Putamen (tissue), 1 donor: ENCODE data around the gene ATF5.
"Not testable (repeated sequence)": the region's sequence is repeated elsewhere in the genome, so short reads cannot be mapped to it uniquely, and the experiment has no call there.

Source experiments
- DNase-seq: peaks from one replicate; pipeline ENCODE4 v3.0.0-alpha.2; 2016; ENCODE audit warnings: low spot score

ATF5 gene

GRCh38 chr19:49923055-49924003 is 5.7 kb upstream of the ATF5 start:
- DNase-seq = no peak

DNA sequence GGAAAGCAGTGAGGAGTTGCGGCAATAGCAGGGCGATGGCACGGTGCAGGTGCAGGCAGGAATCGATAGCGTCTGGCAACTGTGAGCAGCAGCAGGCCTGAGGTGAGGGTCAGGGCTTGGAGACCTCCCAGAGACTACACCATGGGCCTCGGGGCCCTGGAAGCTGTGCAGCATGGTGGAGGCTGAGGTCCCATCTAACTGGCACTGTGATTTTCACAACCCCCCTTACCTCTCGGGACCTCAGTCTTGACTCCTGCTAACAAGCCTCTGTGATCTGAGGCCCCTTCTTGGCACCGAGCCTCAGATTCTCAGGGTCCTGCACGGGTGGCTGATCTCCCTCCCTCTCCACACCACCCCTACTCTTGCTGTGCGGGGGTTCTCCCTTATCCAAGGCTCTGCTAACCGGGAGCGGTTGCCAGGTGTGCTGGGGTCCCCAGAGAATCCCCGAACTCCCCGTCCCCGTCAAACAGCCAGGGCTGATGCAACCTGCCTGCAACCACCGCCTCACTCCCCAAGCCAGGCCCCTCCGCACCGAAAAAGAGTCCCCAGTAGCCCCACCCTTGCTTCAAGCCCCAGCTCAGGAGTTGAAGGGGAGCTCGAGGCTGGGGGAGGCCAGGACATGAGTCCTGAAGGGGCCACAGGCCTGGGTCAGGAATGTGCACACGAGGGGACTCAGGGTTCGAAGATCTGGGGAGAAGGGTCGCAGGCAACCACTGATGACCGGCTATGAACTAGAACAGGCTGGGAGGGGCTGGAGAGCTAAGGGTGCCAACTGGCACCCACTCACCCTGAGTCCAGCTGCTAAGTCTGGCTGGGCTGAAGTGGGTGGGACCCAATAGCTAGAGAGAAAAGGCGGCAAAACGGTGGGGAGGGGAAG is 4.8 kb upstream of the ATF5 start:
- DNase-seq = no peak

GRCh38 chr19:49924881-49925210 is 4.2 kb upstream of the ATF5 start:
- DNase-seq = not testable (repeated sequence)

DNA sequence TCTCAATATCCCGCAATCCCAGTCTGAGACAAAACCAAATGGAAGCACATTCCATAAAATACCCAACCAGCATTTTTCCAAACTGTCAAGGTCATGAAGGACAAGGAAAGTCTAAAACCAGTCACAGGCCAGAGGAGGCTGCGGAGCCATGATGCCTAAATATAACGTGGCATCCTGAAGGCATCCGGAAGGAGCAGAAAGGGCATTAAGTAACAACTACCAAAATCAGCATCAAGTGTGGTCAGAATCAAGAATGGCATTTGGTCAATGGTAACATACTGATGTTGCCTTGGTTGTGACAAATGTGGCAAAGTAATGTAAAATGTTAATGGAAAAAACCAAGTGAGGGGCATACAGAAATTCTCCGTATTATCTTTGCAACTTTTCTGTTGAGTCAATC is 3.5 kb upstream of the ATF5 start:
- no peak for DNase-seq

GRCh38 chr19:49926515-49926914 is 2.5 kb upstream of the ATF5 start:
- DNase-seq = no peak

DNA sequence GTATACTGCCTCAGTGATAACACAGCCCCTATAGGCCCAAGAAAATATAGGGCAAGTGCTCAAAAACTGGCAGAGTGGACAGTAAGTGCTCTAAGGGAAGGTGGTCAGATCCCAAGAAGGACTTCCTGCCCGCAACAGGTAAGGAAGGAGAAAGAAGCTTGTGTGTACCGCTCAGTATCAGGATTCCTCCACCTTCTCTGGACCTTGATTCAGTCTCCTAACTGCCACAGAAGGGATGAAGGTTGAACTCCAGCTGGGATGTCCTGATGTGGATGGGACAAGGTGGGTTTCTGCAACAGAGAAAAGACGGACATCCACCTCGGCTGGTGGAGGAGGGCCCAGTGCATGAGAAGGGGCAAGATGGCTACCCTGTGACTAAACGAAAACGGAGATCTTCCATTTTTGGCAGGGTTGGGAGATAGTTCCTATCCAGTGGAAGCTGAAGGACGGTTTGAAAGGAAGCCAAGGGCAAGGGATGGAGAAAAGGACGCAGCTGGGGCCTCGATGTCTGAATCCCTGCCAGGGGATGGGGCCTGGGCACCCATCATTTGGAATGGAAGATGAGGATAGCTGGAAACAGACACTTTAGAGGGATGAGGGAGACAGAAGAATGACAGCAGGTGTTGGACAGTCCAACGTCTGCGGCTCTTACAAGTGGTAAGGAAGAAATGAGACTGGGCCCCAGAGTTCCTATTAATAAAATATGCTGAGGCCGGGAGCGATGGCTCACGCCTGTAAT is 1.3 kb upstream of the ATF5 start:
- DNase-seq = no peak

- peak; percentile 96 for DNase-seq
These were observed 842 bp downstream of the ATF5 start for GRCh38 chr19:49929611-49930482.

GRCh38 chr19:49930483-49931011 is 1.5 kb downstream of the ATF5 start:
- no peak for DNase-seq

DNA sequence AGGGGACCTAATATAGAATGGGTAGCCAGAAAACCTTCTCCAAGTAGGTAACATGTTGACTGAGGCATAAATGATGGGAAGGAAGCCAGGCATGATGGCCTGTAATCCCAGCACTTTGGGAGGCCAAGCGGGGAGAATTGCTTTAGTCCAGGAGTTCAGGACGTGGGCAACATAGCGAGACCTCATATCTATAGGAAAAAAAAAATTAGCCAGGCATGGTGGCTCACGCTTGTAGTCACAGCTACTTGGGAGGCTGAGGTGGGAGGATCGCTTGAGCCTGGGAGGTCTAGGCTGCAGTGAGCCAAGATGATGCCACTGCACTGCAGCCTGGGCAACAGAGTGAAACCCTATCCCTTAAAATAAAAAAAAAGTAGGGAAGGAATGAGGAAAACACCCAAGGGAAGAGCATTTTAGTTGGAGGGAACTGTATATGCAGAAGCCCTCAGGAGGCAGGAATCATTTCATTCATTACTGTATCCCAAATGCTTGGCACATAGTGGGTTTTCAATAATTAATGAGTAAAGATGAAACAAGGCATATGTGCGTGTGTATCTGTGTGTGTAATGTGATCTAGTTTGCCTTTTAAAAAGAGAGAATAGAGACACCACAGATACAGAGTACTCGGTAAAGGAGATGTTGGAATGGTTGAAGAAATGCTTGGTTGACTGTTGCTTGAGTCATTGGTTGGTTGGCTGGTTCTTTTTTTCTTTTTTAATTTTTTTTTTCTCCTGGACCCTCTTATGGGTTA is 2.5 kb downstream of the ATF5 start:
- no peak for DNase-seq

- no peak for DNase-seq
These were observed 3.0 kb downstream of the ATF5 start for GRCh38 chr19:49932041-49932451.

GRCh38 chr19:49932731-49933131 is 3.7 kb downstream of the ATF5 start:
- no peak for DNase-seq

DNA sequence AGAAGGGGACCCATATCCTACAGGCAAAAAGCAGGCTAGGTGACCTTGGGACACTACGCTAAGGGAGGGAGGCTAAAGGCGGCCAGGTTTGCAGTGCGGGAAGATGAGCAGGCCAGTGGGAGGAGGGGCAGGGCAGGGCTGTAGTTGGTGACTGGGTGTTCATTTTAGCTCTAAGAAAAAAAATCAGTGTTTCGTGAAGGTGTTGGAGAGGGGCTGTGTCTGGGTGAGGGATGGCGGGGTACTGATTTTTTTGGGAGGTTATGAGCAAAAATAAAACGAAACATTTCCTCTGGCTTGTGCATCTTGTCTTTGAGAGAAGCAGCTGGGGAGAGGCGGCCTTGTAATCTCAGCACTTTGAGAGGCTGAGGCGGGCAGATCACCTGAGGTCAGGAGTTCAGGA is 4.6 kb downstream of the ATF5 start:
- DNase-seq = no peak

DNA sequence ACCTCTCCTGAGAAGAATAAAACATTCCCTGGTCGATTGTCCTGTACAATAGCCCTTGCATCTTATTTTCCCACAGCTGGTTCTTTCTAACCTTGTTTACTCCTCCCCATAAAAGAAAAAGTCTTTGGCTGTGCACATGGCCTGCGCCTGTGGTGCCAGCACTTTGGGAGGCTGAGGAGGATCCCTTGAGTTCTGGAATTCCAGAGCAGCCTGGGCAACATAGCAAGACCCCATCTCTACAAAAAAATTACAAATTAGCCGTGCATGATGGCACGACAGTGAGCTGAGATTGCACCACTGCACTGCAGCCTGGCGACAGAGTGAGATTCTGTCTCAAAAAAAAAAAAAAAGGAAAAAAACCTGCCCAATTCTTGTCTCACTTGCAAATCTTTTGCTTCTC is 7.5 kb downstream of the ATF5 start:
- no peak for DNase-seq

DNA sequence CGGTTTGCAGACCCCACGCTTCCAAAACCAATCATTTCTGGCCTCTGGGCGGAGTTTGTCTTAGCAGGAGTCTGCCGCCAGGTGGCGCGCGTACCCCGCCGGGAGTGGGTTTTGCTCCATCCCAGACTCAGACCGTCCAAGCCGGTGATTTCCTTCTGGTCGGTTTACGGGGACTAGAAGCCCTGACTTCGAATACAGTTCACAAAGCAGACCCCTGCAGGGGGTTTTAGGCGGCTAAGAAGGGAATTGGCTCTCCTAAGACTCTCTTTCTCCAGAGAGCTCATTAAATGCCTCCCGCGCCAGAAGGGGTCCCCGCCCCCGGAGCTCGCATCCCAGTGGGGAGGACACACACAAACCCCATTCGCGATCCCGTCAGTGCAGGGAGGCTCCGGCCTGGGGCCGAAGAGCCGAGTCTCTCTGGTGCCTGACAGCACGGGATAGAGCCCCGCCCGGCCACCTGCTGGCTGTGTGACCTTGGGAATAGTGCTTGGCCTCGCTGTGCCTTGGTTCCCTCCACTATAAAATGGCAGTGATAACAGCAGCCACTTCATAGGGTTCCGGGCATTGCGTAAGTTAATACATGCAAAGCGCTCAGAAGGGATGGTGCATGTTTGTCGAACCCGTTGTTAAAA is 8.9 kb downstream of the ATF5 start:
- DNase-seq = peak; percentile 42

DNA sequence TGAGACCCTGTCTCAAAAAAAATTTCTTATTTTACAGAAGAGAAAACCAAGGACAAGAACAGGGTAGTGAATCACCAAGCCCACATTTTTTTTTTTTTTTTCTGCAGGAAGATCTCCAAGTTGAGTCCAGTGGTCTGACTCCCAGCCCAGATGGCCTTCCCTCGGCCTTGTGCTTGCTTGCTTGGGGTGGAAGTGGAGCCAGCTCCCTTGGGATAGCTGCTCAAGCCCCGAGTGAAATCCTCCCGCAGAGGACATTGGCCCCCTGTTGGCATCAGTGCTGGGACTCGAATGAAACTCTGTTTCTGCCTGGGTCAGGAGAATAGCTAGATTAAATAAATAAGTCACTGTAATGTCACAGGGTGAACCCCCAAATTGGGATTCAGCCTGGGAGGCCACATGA is 9.7 kb downstream of the ATF5 start:
- DNase-seq = no peak

- DNase-seq = no peak
These were observed 10.9 kb downstream of the ATF5 start for GRCh38 chr19:49939721-49940481.

- DNase-seq = no peak
These were observed 11.4 kb downstream of the ATF5 start for GRCh38 chr19:49940482-49940791.

DNA sequence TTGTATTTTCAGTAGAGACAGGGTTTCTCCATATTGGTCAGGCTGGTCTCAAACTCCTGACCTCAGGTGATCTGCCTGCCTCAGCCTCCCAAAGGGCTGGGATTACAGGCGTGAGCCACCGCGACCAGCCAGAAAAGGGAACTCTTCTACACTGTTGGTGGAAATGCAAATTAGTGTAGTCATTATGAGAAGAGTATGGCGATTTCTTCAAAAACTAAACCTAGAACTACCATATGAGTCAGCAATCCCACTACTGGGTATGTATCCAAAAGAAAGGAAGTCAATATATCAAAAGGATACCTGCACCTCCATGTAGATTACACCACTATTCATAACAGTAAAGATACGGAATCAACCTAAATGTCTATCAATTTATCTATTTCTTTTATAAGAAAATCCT is 15.6 kb downstream of the ATF5 start:
- DNase-seq = not testable (repeated sequence)

- no peak for DNase-seq
These were observed 17.4 kb downstream of the ATF5 start for GRCh38 chr19:49946415-49946814.
